Uterus (tissue), 2 donors: ENCODE results near the gene SLC48A1.

ENCODE experiments used
- CTCF ChIP-seq, 4 experiments: fragments of 200-600 bp in 2 of 4; fragments of 450-650 bp in 2 of 4; sonication (generic) in 2 of 4; IDR thresholded peaks; one replicate each; pipeline ENCODE4 v1.5.1; 2016 to 2019; ENCODE audit warnings: antibody characterized with exemption in 4 of 4, mild to moderate bottlenecking in 2 of 4, moderate library complexity in 1 of 4
- POLR2A ChIP-seq, 2 donors: fragments of 450-650 bp; IDR thresholded peaks; one replicate each; pipeline ENCODE4 v1.6.1; 2016; ENCODE audit warnings: antibody characterized with exemption in 2 of 2, mild to moderate bottlenecking in 1 of 2, moderate library complexity in 1 of 2

- TF ChIP-seq POLR2A (IDR thresholded peaks at IDR 0.05) (no peak), CTCF (IDR thresholded peaks at IDR 0.05) (no peak)
These were observed 27.5 kb upstream of the SLC48A1 start for GRCh38 chr12:47745485-47746041.
